Mesenchymal stem cell (in vitro differentiated cells and primary cell): ENCODE results near the gene RAD51B.

Experiments used
- DNase-seq: peaks from one replicate; pipeline ENCODE4 v3.0.0-alpha.2; 2013
- H2AFZ ChIP-seq: one replicate; pipeline ENCODE4 v1.6.1; 2013; ENCODE audit warnings: low read depth, mild to moderate bottlenecking, control low read depth, inconsistent platforms, low read length, moderate library complexity
- H2AK5ac ChIP-seq: 2 replicates; pipeline ENCODE4 v1.6.1; 2013; ENCODE audit warnings: low read length, moderate library complexity, mild to moderate bottlenecking, inconsistent platforms; ENCODE audit not compliant: severe bottlenecking
- H2BK120ac ChIP-seq: one replicate; pipeline ENCODE4 v1.6.1; 2013; ENCODE audit warnings: low read depth, mild to moderate bottlenecking, inconsistent platforms, low read length, moderate library complexity
- H2BK12ac ChIP-seq, 2 experiments: one replicate each; pipeline ENCODE4 v1.6.1; 2013; ENCODE audit warnings: inconsistent platforms in 2 of 2, low read length in 2 of 2, mild to moderate bottlenecking in 2 of 2, moderate library complexity in 2 of 2, control low read depth in 1 of 2
- H2BK15ac ChIP-seq: one replicate; pipeline ENCODE4 v1.6.1; 2013; ENCODE audit warnings: mild to moderate bottlenecking, low read depth, inconsistent platforms; ENCODE audit not compliant: poor library complexity, severe bottlenecking
- H2BK5ac ChIP-seq: 2 replicates; pipeline ENCODE4 v1.6.1; 2013; ENCODE audit warnings: low read depth, mild to moderate bottlenecking, low read length, control low read depth, inconsistent platforms; ENCODE audit not compliant: poor library complexity, severe bottlenecking
- H3K14ac ChIP-seq, 2 experiments: one replicate each; pipeline ENCODE4 v1.6.1; 2013; ENCODE audit warnings: inconsistent platforms in 2 of 2, low read length in 2 of 2, control low read depth in 1 of 2, mild to moderate bottlenecking in 1 of 2, moderate library complexity in 1 of 2
- H3K18ac ChIP-seq, 2 experiments: one replicate each; pipeline ENCODE4 v1.6.1; 2013; ENCODE audit warnings: inconsistent platforms in 2 of 2, low read length in 2 of 2, control low read depth in 1 of 2, low read depth in 1 of 2, mild to moderate bottlenecking in 1 of 2
- H3K23ac ChIP-seq, 2 experiments: one replicate each; pipeline ENCODE4 v1.6.1; 2013; ENCODE audit warnings: inconsistent platforms in 2 of 2, low read length in 2 of 2, mild to moderate bottlenecking in 2 of 2, moderate library complexity in 2 of 2, control low read depth in 1 of 2
- H3K27ac ChIP-seq: 2 replicates; pipeline ENCODE4 v1.5.1; 2013; ENCODE audit warnings: mild to moderate bottlenecking, moderate library complexity, low read length, control low read depth, inconsistent platforms; ENCODE audit not compliant: poor library complexity, severe bottlenecking
- H3K27me3 ChIP-seq, 2 experiments: 2 replicates each; pipeline versions ENCODE4 v1.6.1 to v1.7.0; 2013; ENCODE audit warnings: low read length in 2 of 2, mild to moderate bottlenecking in 2 of 2, moderate library complexity in 2 of 2, control low read depth in 1 of 2, inconsistent platforms in 1 of 2; ENCODE audit not compliant: control insufficient read depth in 1 of 2, insufficient read depth in 1 of 2
- H3K36me3 ChIP-seq, 2 experiments: 2 replicates each; pipeline versions ENCODE4 v1.6.1 to v1.7.0; 2013; ENCODE audit warnings: low read length in 2 of 2, control low read depth in 1 of 2, inconsistent platforms in 1 of 2, low read depth in 1 of 2, mild to moderate bottlenecking in 1 of 2; ENCODE audit not compliant: insufficient read depth in 2 of 2, control insufficient read depth in 1 of 2
- H3K4ac ChIP-seq, 2 experiments: one replicate each; pipeline ENCODE4 v1.6.1; 2013; ENCODE audit warnings: inconsistent platforms in 2 of 2, low read length in 2 of 2, mild to moderate bottlenecking in 2 of 2, moderate library complexity in 2 of 2, control low read depth in 1 of 2, low read depth in 1 of 2
- H3K4me1 ChIP-seq: 2 replicates; pipeline ENCODE4 v1.6.1; 2013; ENCODE audit warnings: low read depth, low read length, control low read depth; ENCODE audit not compliant: control insufficient read depth, insufficient read depth
- H3K4me2 ChIP-seq: 2 replicates; pipeline ENCODE4 v1.6.1; 2013; ENCODE audit warnings: low read length, mild to moderate bottlenecking, inconsistent platforms; ENCODE audit not compliant: poor library complexity, severe bottlenecking
- H3K4me3 ChIP-seq, 2 experiments: 2 replicates each; pipeline versions ENCODE4 v1.5.1 to v1.7.0; 2013; ENCODE audit warnings: low read length in 2 of 2, mild to moderate bottlenecking in 2 of 2, control low read depth in 1 of 2, low read depth in 1 of 2; ENCODE audit not compliant: insufficient read depth in 1 of 2
- H3K79me1 ChIP-seq: replicated peaks from 2 replicates; pipeline ENCODE4 v1.6.1; 2013; ENCODE audit warnings: mild to moderate bottlenecking, control low read depth, low read length, inconsistent platforms; ENCODE audit not compliant: poor library complexity, severe bottlenecking
- H3K9ac ChIP-seq: 2 replicates; pipeline ENCODE4 v1.7.0; 2013; ENCODE audit warnings: mild to moderate bottlenecking, low read length, moderate library complexity
- H3K9me3 ChIP-seq: 2 replicates; pipeline ENCODE4 v1.7.0; 2013; ENCODE audit warnings: mild to moderate bottlenecking, low read length; ENCODE audit not compliant: control insufficient read depth
- H4K8ac ChIP-seq: one replicate; pipeline ENCODE4 v1.6.1; 2013; ENCODE audit warnings: inconsistent platforms, mild to moderate bottlenecking, low read length, moderate library complexity
- H4K91ac ChIP-seq: one replicate; pipeline ENCODE4 v1.6.1; 2013; ENCODE audit warnings: mild to moderate bottlenecking, low read length, inconsistent platforms
- WGBS: methylation state at CpG from one replicate; pipeline ENCODE4 v1.1.7; 2013; ENCODE audit warnings: mixed read lengths; 5-methylcytosine and 5-hydroxymethylcytosine counted together

RAD51B gene

GRCh38 chr14:68771631-68772030, 952.1 kb downstream of the RAD51B start:
- peak overlapping the region; percentile 15 for H4K8ac ChIP-seq
- H2BK15ac ChIP-seq: peak overlapping the region; percentile 57
- H3K4me1 ChIP-seq: peaks cover 2% of the 10 kb centered on the region
- no peaks in the 10 kb centered on the region for H3K79me1 ChIP-seq
- no peak overlapping the region for H3K14ac ChIP-seq
- H2BK5ac ChIP-seq: no peak overlapping the region
- WGBS: 80% methylated on average over 10 of the region's 10 CpGs
- no peak overlapping the region for H3K9ac ChIP-seq
- H2AK5ac ChIP-seq: no peak overlapping the region
- H2BK12ac ChIP-seq: no peak overlapping the region
- H3K18ac ChIP-seq: peak overlapping the region in 1 of 2 experiments; percentile 46
- peaks cover 0 to 5% of the 10 kb centered on the region in 2 experiments for H3K27me3 ChIP-seq
- H2AFZ ChIP-seq: no peak overlapping the region
- H3K9me3 ChIP-seq: peaks cover 7% of the 10 kb centered on the region
- no peak overlapping the region for H2BK120ac ChIP-seq
- no peak overlapping the region for H3K4me3 ChIP-seq
- H3K4me2 ChIP-seq: no peak overlapping the region
- no peak overlapping the region for H3K23ac ChIP-seq
- H3K4ac ChIP-seq: peak overlapping the region in 1 of 2 experiments; percentile 49
- H3K36me3 ChIP-seq: no peaks in the 10 kb centered on the region
- DNase-seq: no peak
- H3K27ac ChIP-seq: no peak overlapping the region
- peak overlapping the region; percentile 3 for H4K91ac ChIP-seq

DNA sequence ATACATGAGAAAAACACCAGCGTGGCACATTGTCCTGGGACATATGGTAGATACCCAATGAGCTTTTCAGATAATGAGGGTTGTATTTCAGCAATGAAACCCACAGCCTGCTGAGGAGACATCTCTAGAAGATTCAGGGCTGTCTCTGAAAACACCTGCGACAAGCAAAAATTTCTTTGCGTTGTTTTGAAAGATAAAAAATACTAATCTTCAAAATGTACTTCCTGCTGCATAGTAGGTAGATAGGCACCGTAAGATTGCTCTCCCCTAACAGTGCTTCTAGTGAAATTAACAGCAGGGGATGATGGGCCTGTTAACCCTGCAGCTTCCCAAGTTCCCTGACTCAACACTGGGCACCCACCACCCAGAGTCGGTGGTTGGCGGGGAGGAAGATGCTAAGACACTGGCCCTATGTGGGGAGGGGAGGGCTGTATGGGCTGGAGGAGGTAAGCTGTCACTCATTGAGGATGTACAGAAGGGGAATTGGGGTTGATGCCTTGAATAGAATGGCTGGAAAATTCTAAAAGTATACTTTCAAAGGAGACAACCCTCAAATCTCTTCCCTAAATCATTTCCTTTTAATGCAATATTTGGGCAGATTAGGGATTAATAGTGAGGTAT, 953.3 kb downstream of the RAD51B start:
- Histone ChIP-seq H3K27me3 (no peaks in the 10 kb centered on the region), H3K27ac (no peak overlapping the region), H2BK12ac (no peak overlapping the region), H2AFZ (no peak overlapping the region), H3K4me2 (no peak overlapping the region), H3K14ac (no peak overlapping the region), H3K79me1 (no peaks in the 10 kb centered on the region), H2BK120ac (no peak overlapping the region), H4K8ac (no peak overlapping the region), H3K9ac (no peak overlapping the region), H3K23ac (no peak overlapping the region), H3K18ac (no peak overlapping the region), H3K36me3 (no peaks in the 10 kb centered on the region), H2BK15ac (no peak overlapping the region), H3K4ac (no peak overlapping the region), H3K4me3 (no peak overlapping the region), H3K9me3 (peaks cover 7% of the 10 kb centered on the region), H4K91ac (no peak overlapping the region), H2BK5ac (no peak overlapping the region), H3K4me1 (peaks cover 2% of the 10 kb centered on the region), H2AK5ac (no peak overlapping the region)
- DNase-seq: no peak
- WGBS: 100% methylated on average over 3 of the region's 6 CpGs

DNA sequence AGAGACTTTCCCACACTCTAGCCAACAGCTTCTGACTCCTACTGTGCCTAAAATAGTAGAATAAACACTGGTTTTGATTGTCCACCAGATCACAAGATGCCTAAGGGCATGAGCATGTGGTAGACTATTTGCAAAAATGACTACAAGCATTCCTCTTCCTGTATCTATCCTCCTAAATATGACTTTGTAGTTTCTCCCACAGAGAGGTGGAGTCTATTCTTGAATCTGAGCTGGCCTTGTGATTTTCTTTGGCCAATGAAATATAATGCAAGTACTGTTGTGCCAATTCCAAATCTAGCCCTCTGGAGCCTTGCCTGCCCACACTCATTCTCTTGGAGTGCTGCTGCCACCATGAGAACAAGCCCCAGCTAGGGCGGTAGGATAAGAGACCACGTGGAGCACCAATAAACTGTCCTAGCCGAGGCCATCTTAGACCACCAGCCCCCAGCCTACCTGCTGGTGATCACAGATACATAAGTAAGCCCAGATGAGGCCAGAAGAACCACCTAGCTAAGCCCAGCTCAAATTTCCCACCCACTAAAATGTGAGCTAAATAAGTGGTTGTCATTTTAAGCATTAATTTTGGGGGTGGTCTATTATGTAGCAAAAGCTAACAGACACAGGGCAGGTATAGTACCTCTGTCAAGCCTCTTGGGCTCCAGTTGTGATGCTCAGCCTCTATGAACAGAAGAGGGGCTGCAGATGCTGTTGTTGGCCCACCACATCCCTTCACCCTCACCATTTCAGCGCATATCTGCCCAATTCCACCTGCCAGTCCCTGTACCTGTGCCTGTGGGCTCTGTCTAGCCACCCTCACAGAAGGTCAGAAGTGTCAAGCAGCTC, 955.4 kb downstream of the RAD51B start:
- Histone ChIP-seq H3K9ac (peak overlapping the region; percentile 24), H3K4me3 (no peak overlapping the region), H3K36me3 (no peaks in the 10 kb centered on the region), H3K9me3 (peaks cover 7% of the 10 kb centered on the region), H4K8ac (no peak overlapping the region), H4K91ac (no peak overlapping the region), H3K4me1 (peaks cover 10% of the 10 kb centered on the region), H3K4ac (no peak overlapping the region), H3K27me3 (no peaks in the 10 kb centered on the region), H3K4me2 (no peak overlapping the region), H2AK5ac (no peak overlapping the region), H2BK5ac (no peak overlapping the region), H3K79me1 (no peaks in the 10 kb centered on the region), H3K14ac (no peak overlapping the region), H2BK15ac (no peak overlapping the region), H2BK12ac (peak overlapping the region in 1 of 2 experiments; percentile 7), H3K27ac (no peak overlapping the region), H3K23ac (no peak overlapping the region), H3K18ac (peak overlapping the region in 1 of 2 experiments; percentile 13), H2BK120ac (no peak overlapping the region), H2AFZ (no peak overlapping the region)
- 78% methylated on average over 4 of the region's 4 CpGs for WGBS
- peak; percentile 82 for DNase-seq

DNA sequence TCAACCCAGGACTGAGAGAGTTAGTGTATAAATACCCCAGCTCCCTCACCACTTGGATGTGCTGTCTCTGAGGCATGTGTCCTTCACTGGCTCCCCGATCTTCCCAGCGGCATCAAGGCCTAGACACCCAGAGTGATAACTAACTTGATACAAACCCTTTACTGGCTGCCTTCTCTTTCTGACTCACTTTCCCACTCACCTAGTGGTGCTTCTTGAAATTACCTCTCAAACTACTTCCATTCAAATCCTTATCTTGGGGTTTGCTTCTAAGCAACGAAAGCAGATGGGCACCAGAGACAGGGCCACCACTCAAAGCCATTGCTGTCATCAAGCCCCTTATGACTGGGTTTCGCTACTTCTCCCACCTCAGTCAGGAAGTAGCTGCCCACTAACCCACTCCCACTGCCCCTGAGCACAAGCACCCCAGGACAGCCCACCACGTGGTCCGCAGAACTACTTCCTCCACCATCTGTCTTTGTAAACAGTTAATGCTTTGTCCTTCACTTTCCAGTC, 956.1 kb downstream of the RAD51B start:
- Histone ChIP-seq H3K27me3 (no peaks in the 10 kb centered on the region), H3K79me1 (no peaks in the 10 kb centered on the region), H3K4me1 (peaks cover 15% of the 10 kb centered on the region), H3K9me3 (peaks cover 7% of the 10 kb centered on the region), H2BK12ac (peak overlapping the region in 1 of 2 experiments; percentile 85), H3K27ac (no peak overlapping the region), H3K14ac (no peak overlapping the region), H3K4me3 (no peak overlapping the region), H3K18ac (peak overlapping the region; percentile 13 to 45), H3K9ac (no peak overlapping the region), H3K23ac (no peak overlapping the region), H2BK15ac (peak overlapping the region; percentile 44), H3K36me3 (no peaks in the 10 kb centered on the region), H3K4me2 (no peak overlapping the region), H4K8ac (no peak overlapping the region), H4K91ac (no peak overlapping the region), H2BK120ac (no peak overlapping the region), H2AFZ (no peak overlapping the region), H2AK5ac (peak overlapping the region; percentile 21), H2BK5ac (no peak overlapping the region), H3K4ac (peak overlapping the region in 1 of 2 experiments; percentile 49)
- no peak for DNase-seq
- WGBS: 92% methylated on average over 4 of the region's 6 CpGs
